Neural cell (in vitro differentiated cells): ENCODE data around the gene GTPBP1. TPM values are rescaled to one million over a fixed set of nuclear protein-coding genes. Genes with fewer than 3 reads are reported as not detected.

ENCODE experiments used
- H2AFZ ChIP-seq: fragments of 200-600, 300-800 bp; sonication (generic), shearing (Covaris generic); 2 replicates; pipeline ENCODE4 v1.6.0; 2014; ENCODE audit warnings: low read depth, mild to moderate bottlenecking, antibody characterized with exemption, low read length, moderate library complexity
- H3F3A ChIP-seq: fragments of 200-600 bp; shearing (Covaris generic); 2 replicates; pipeline ENCODE4 v1.6.1; 2016; ENCODE audit warnings: mild to moderate bottlenecking, moderate library complexity, mixed read lengths, antibody characterized with exemption, low read length; ENCODE audit not compliant: insufficient read depth, poor library complexity, severe bottlenecking
- H3K27ac ChIP-seq: fragments of 200-600, 300-800 bp; sonication (generic), shearing (Covaris generic); 2 replicates; pipeline ENCODE4 v1.5.1; 2014; ENCODE audit warnings: mild to moderate bottlenecking, low read length, moderate library complexity
- H3K27me3 ChIP-seq: fragments of 300-800, 200-600 bp; sonication (generic), shearing (Covaris generic); 2 replicates; pipeline ENCODE4 v1.6.0; 2014; ENCODE audit warnings: mild to moderate bottlenecking, low read depth, low read length, moderate library complexity; ENCODE audit not compliant: insufficient read depth
- H3K36me3 ChIP-seq: fragments of 300-800, 200-600 bp; sonication (generic), shearing (Covaris generic); 2 replicates; pipeline ENCODE4 v1.5.1; 2014; ENCODE audit warnings: mild to moderate bottlenecking, antibody characterized with exemption, low read length, moderate library complexity; ENCODE audit not compliant: insufficient read depth
- H3K4me2 ChIP-seq: fragments of 300-800, 200-600 bp; sonication (generic), shearing (Covaris generic); 2 replicates; pipeline ENCODE4 v1.6.0; 2014; ENCODE audit warnings: mild to moderate bottlenecking, low read length
- H3K4me3 ChIP-seq: fragments of 300-800, 200-600 bp; sonication (generic), shearing (Covaris generic); 2 replicates; pipeline ENCODE4 v1.5.1; 2014; ENCODE audit warnings: mild to moderate bottlenecking, low read length, moderate library complexity
- H3K79me2 ChIP-seq: fragments of 200-600 bp; shearing (Covaris generic); replicated peaks from 2 replicates; pipeline ENCODE4 v1.6.0; 2014; ENCODE audit warnings: mild to moderate bottlenecking, low read length, moderate library complexity; ENCODE audit not compliant: insufficient read depth
- H3K9ac ChIP-seq: fragments of 300-800, 200-600 bp; sonication (generic), shearing (Covaris generic); 2 replicates; pipeline ENCODE4 v1.6.1; 2016; ENCODE audit warnings: mild to moderate bottlenecking, low read length, mixed read lengths
- H3K9me2 ChIP-seq: fragments of 200-600 bp; shearing (Covaris generic); 2 replicates; pipeline ENCODE4 v1.6.1; 2016; ENCODE audit warnings: mild to moderate bottlenecking, low read length, mixed read lengths; ENCODE audit not compliant: insufficient read depth
- H3K9me3 ChIP-seq: fragments of 200-600, 300-800 bp; sonication (generic), shearing (Covaris generic); 2 replicates; pipeline ENCODE4 v1.6.1; 2016; ENCODE audit warnings: mild to moderate bottlenecking, mixed run types, low read length, moderate library complexity, mixed read lengths
- H4K20me1 ChIP-seq: fragments of 200-600 bp; shearing (Covaris generic); 2 replicates; pipeline ENCODE4 v1.6.1; 2016; ENCODE audit warnings: mild to moderate bottlenecking, mixed run types; ENCODE audit not compliant: insufficient read depth
- CTCF ChIP-seq: fragments of 450-650 bp; IDR thresholded peaks from 2 replicates; pipeline ENCODE4 v1.5.1; 2014; ENCODE audit warnings: antibody characterized with exemption, mild to moderate bottlenecking, moderate library complexity; ENCODE audit not compliant: poor library complexity, severe bottlenecking
- EP300 ChIP-seq: fragments of 450-650 bp; conservative IDR thresholded peaks from 2 replicates; pipeline ENCODE4 v1.6.1; 2014; ENCODE audit warnings: antibody characterized with exemption, mild to moderate bottlenecking, moderate library complexity; ENCODE audit not compliant: poor library complexity, severe bottlenecking
- EZH2 ChIP-seq: fragments of 200-600, 300-800 bp; shearing (Covaris generic), sonication (generic); IDR thresholded peaks from 2 replicates; pipeline ENCODE4 v1.6.1; 2014; ENCODE audit warnings: antibody characterized with exemption, low read length, borderline replicate concordance, mild to moderate bottlenecking; ENCODE audit not compliant: insufficient read depth, poor library complexity, severe bottlenecking
- MXI1 ChIP-seq: fragments of 450-650 bp; conservative IDR thresholded peaks from 2 replicates; pipeline ENCODE4 v1.6.1; 2014; ENCODE audit warnings: antibody characterized with exemption, mild to moderate bottlenecking; ENCODE audit not compliant: poor library complexity, severe bottlenecking
- POLR2AphosphoS5 ChIP-seq: IDR thresholded peaks from 2 replicates; pipeline ENCODE4 v1.6.1; 2012
- RAD21 ChIP-seq: fragments of 450-650 bp; conservative IDR thresholded peaks from 2 replicates; pipeline ENCODE4 v1.6.1; 2014; ENCODE audit warnings: antibody characterized with exemption, mild to moderate bottlenecking, moderate library complexity
- REST ChIP-seq: IDR thresholded peaks from 2 replicates; pipeline ENCODE4 v1.6.1; 2012; ENCODE audit warnings: borderline replicate concordance
- SMC3 ChIP-seq: fragments of 450-650 bp; conservative IDR thresholded peaks from 2 replicates; pipeline ENCODE4 v1.6.1; 2014; ENCODE audit warnings: antibody characterized with exemption, mild to moderate bottlenecking, moderate library complexity; ENCODE audit not compliant: poor library complexity
- TAF1 ChIP-seq: IDR thresholded peaks from 2 replicates; pipeline ENCODE4 v1.6.1; 2012; ENCODE audit warnings: low read depth
- polyA plus RNA-seq: library from polyadenylated mRNA; depleted of rRNA; stranded (reverse); fragments of >200 nt; gene quantifications from 2 replicates; pipeline ENCODE4 v1.2.3, GENCODE V29; 2014

GTPBP1 gene
- polyA plus RNA-seq, 1 donor from 2014 or later, result 31.9 TPM

GRCh38 chr22:38756711-38757463 lies 51.1 kb downstream of the GTPBP1 start:
- H3K4me2 ChIP-seq, result peak overlapping the region; percentile 21
- peak overlapping the region; percentile 74 for H3K4me3 ChIP-seq
- H3K79me2 ChIP-seq, result peaks cover 25% of the 10 kb centered on the region
- H3K9me3 ChIP-seq, result no peaks in the 10 kb centered on the region
- H2AFZ ChIP-seq, result no peak overlapping the region
- H3K27me3 ChIP-seq, result no peaks in the 10 kb centered on the region
- H3K9ac ChIP-seq, result peak overlapping the region; percentile 92
- no peaks in the 10 kb centered on the region for H4K20me1 ChIP-seq
- TF ChIP-seq TAF1, result no peak
- no peak for TF ChIP-seq SMC3
- no peak for TF ChIP-seq RAD21
- no peak for TF ChIP-seq REST
- no peak for TF ChIP-seq POLR2AphosphoS5
- TF ChIP-seq CTCF, result no peak
- no peak for TF ChIP-seq EZH2
- no peak for TF ChIP-seq MXI1
- no peak for TF ChIP-seq EP300
- H3F3A ChIP-seq, result no peaks in the 10 kb centered on the region
- peak overlapping the region; percentile 79 for H3K27ac ChIP-seq
- H3K36me3 ChIP-seq, result no peaks in the 10 kb centered on the region
- H3K9me2 ChIP-seq, result no peaks in the 10 kb centered on the region

GRCh38 chr22:38757464-38757757 lies 51.7 kb downstream of the GTPBP1 start:
- Histone ChIP-seq H3K4me2 (no peak overlapping the region), H4K20me1 (no peaks in the 10 kb centered on the region), H3K79me2 (peaks cover 25% of the 10 kb centered on the region), H3F3A (no peaks in the 10 kb centered on the region), H3K9me3 (no peaks in the 10 kb centered on the region), H3K9ac (no peak overlapping the region), H3K4me3 (peak overlapping the region; percentile 74), H3K9me2 (no peaks in the 10 kb centered on the region), H3K27me3 (no peaks in the 10 kb centered on the region), H3K27ac (no peak overlapping the region), H2AFZ (no peak overlapping the region), H3K36me3 (no peaks in the 10 kb centered on the region)
- TF ChIP-seq CTCF (no peak), RAD21 (no peak), EP300 (no peak), POLR2AphosphoS5 (no peak), REST (no peak), TAF1 (no peak), MXI1 (no peak)
